ENCODE measurements around the gene PLD3. TPM values are rescaled to one million over a fixed set of nuclear protein-coding genes. Genes with fewer than 3 reads are reported as not detected.
"Not testable (repeated sequence)": the region's sequence is repeated elsewhere in the genome, so short reads cannot be mapped to it uniquely, and the experiment has no call there.

PLD3 gene
- total RNA-seq, 1 experiment from 2014 or later: 310 TPM

- ChIA-PET POLR2A (ENCODE audit: low non-redundant PET) (interaction anchor here (0.5 kb wide), 1 partner anchor 25 kb away, joined by 3 read pairs; no protein-coding TSS in a partner anchor), CTCF (interaction anchor here (2.5 kb wide), 1 partner anchor 13 kb away, joined by 14 read pairs; no protein-coding TSS in a partner anchor)
- no TSS peak for BruUV-seq (replicated peaks)
Measured at GRCh38 chr19:40407714-40408597, 59.5 kb downstream of the PLD3 start.

GRCh38 chr19:40408598-40408925 lies 60.1 kb downstream of the PLD3 start:
- H3K27ac ChIP-seq (ENCODE audit: low read depth, low read length, poor library complexity, severe bottlenecking); intact Hi-C loops (cut with micrococcal nuclease; ENCODE audit: unreplicated experiment); BruUV-seq (replicated peaks); H3K4me3 ChIP-seq (ENCODE audit: low read depth, low read length, poor library complexity, severe bottlenecking); H3K4me1 ChIP-seq (ENCODE audit: insufficient read depth, low read length, poor library complexity, severe bottlenecking); H3K9me3 ChIP-seq (ENCODE audit: low read depth, low read length, poor library complexity, severe bottlenecking); H3K36me3 ChIP-seq (ENCODE audit: insufficient read depth, low read length, poor library complexity, severe bottlenecking); DNase-seq (ENCODE audit: low spot score); H3K27me3 ChIP-seq (replicated peaks; ENCODE audit: insufficient read depth, low read depth, low read length, poor library complexity): not testable (repeated sequence)
- CTCF ChIA-PET: interaction anchor here (2.5 kb wide), 1 partner anchor 12 kb away, joined by 14 read pairs; no protein-coding TSS in a partner anchor
- POLR2A ChIA-PET (ENCODE audit: low non-redundant PET): interaction anchor here (0.5 kb wide), 1 partner anchor 24 kb away, joined by 3 read pairs; no protein-coding TSS in a partner anchor

More at GRCh38 chr19:40407714-40408597, 59.5 kb downstream of the PLD3 start:
- H3K27ac ChIP-seq (ENCODE audit: low read depth, low read length, poor library complexity, severe bottlenecking): no peak overlapping the region
- DNase-seq (ENCODE audit: low spot score): no peak
- TF ChIP-seq CTCF (conservative IDR thresholded peaks at IDR 0.05; ENCODE audit: low read depth, low read length): no peak
- no peak for TF ChIP-seq EZH2 (IDR thresholded peaks at IDR 0.05; ENCODE audit: borderline replicate concordance, low read depth, low read length, poor library complexity, severe bottlenecking)
- H3K9me3 ChIP-seq (ENCODE audit: low read depth, low read length, poor library complexity, severe bottlenecking): no peaks in the 10 kb centered on the region
- no peaks in the 10 kb centered on the region for H3K36me3 ChIP-seq (ENCODE audit: insufficient read depth, low read length, poor library complexity, severe bottlenecking)
- intact Hi-C loops (cut with micrococcal nuclease; ENCODE audit: unreplicated experiment): no loop called here
- H3K4me3 ChIP-seq (ENCODE audit: low read depth, low read length, poor library complexity, severe bottlenecking): no peak overlapping the region
- no peaks in the 10 kb centered on the region for H3K4me1 ChIP-seq (ENCODE audit: insufficient read depth, low read length, poor library complexity, severe bottlenecking)
- H3K27me3 ChIP-seq (replicated peaks; ENCODE audit: insufficient read depth, low read depth, low read length, poor library complexity): no peaks in the 10 kb centered on the region

- Histone ChIP-seq H3K4me3 (ENCODE audit: low read depth, low read length, poor library complexity, severe bottlenecking) (no peak overlapping the region), H3K4me1 (ENCODE audit: insufficient read depth, low read length, poor library complexity, severe bottlenecking) (peaks cover 5% of the 10 kb centered on the region), H3K27me3 (replicated peaks; ENCODE audit: insufficient read depth, low read depth, low read length, poor library complexity) (no peaks in the 10 kb centered on the region), H3K9me3 (ENCODE audit: low read depth, low read length, poor library complexity, severe bottlenecking) (no peaks in the 10 kb centered on the region), H3K36me3 (ENCODE audit: insufficient read depth, low read length, poor library complexity, severe bottlenecking) (no peaks in the 10 kb centered on the region), H3K27ac (ENCODE audit: low read depth, low read length, poor library complexity, severe bottlenecking) (no peak overlapping the region)
- CTCF ChIA-PET: no interaction called here
- intact Hi-C loops (cut with micrococcal nuclease; ENCODE audit: unreplicated experiment): no loop called here
- TF ChIP-seq EZH2 (IDR thresholded peaks at IDR 0.05; ENCODE audit: borderline replicate concordance, low read depth, low read length, poor library complexity, severe bottlenecking): no peak
- TF ChIP-seq CTCF (conservative IDR thresholded peaks at IDR 0.05; ENCODE audit: low read depth, low read length): no peak
- no TSS peak for BruUV-seq (replicated peaks)
- DNase-seq (ENCODE audit: low spot score): no peak
- POLR2A ChIA-PET (ENCODE audit: low non-redundant PET): no interaction called here
Measured at GRCh38 chr19:40410030-40410389, 61.5 kb downstream of the PLD3 start.
